Activated T-helper 17 cell treated with anti-CD3 and anti-CD28 coated beads, Interleukin-2, amount 50 U/mL, for 72 hours (primary cell): Measurements from ENCODE around the gene BRD1. TPM values are rescaled to one million over a fixed set of nuclear protein-coding genes. Genes with fewer than 3 reads are reported as not detected.
"Not testable (repeated sequence)": the region's sequence is repeated elsewhere in the genome, so short reads cannot be mapped to it uniquely, and the experiment has no call there.

Experiments used
- ATAC-seq: fragments of 150-1000 bp; cut with Tn5 transposase; replicated peaks from 2 replicates; pipeline ENCODE4 v1.10.0; 2021; ENCODE audit warnings: mild to moderate bottlenecking, moderate library complexity
- H3K27ac Mint-ChIP-seq: one replicate; pipeline ENCODE4 v1.8.0; 2022; ENCODE audit warnings: mixed read lengths
- H3K27me3 Mint-ChIP-seq: one replicate; pipeline ENCODE4 v1.8.0; 2022; ENCODE audit warnings: mixed read lengths
- H3K36me3 Mint-ChIP-seq: one replicate; pipeline ENCODE4 v1.8.0; 2022; ENCODE audit warnings: low read depth, mild to moderate bottlenecking, mixed read lengths
- H3K4me1 Mint-ChIP-seq: one replicate; pipeline ENCODE4 v1.8.0; 2022; ENCODE audit warnings: mixed read lengths
- H3K4me3 Mint-ChIP-seq: one replicate; pipeline ENCODE4 v1.8.0; 2022; ENCODE audit warnings: mild to moderate bottlenecking, mixed read lengths
- H3K9me3 Mint-ChIP-seq: one replicate; pipeline ENCODE4 v1.8.0; 2022; ENCODE audit warnings: mixed read lengths
- total RNA-seq, 2 donors: library from RNA; stranded (reverse); gene quantifications; one replicate each; pipeline ENCODE4 v1.2.3, GENCODE V29; 2022

BRD1 gene
- total RNA-seq, 2 donors from 2014 or later, result 43.4 to 43.8 TPM

DNA sequence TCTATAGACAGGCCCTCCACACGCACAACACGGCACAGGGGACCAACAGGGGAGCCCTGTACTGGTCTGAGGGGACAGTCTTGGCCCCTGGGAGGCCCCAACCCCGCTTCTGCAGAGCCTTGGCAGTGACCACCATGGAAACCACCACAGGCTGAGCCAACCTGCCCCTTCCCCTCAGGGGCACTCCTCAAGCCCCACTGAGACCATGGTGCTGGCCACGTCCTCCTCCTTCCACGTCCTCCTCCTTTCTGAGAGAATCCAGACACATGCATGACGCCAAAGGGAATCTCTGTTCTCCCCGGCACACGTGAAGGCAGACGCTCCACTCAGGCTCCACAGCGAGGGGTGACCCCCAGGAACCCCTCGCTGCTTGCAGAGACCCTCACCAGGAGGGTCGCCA lies 2.7 kb downstream of the BRD1 start:
- peaks cover 78% of the 10 kb centered on the region for H3K36me3 Mint-ChIP-seq

DNA sequence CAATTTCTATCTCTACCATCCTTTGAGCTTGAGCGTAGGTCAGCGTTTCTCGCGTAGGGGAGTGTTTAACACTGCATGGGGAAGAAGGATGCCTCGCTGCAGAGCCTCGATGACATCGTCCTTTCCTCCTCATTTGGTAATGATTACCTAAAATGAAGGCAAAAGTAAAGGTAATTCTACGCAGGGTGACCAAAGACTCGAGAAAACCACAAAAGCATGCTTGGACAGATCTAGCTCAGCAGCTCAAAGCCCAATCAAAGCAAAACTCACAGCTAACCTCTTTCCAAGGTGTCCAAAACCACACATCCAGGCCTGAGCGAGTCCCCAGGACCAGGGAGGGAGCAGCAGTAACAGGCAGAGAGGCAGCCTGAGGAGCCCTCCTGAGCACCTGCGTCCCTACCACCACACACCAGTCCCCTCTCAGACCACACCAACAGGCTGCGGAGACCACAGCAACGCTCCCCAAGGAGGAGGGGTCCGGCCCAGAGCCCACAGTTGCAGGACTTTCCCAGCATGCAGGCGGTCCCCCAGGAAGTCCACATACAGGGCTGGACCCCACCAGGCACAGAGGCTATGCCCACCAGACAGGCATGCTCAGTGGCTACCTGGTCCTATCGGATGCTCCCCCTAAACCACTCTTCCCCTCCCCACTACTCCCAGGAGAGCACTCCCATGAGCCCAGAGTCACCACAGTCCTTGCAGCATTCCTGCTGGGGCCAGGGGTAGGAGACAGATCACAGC lies 3.3 kb downstream of the BRD1 start:
- Mint-ChIP-seq H3K4me1 (peaks cover 23% of the 10 kb centered on the region), H3K27ac (peak overlapping the region; percentile 94), H3K9me3 (no peaks in the 10 kb centered on the region), H3K36me3 (peaks cover 78% of the 10 kb centered on the region), H3K27me3 (no peaks in the 10 kb centered on the region), H3K4me3 (peak overlapping the region; percentile 93)
- no peak for ATAC-seq

More for the DNA sequence above, 2.7 kb downstream of the BRD1 start:
- Mint-ChIP-seq H3K4me1 (peaks cover 23% of the 10 kb centered on the region), H3K4me3 (peak overlapping the region; percentile 93), H3K9me3 (no peaks in the 10 kb centered on the region), H3K27me3 (no peaks in the 10 kb centered on the region), H3K27ac (peak overlapping the region; percentile 94)
- no peak for ATAC-seq

DNA sequence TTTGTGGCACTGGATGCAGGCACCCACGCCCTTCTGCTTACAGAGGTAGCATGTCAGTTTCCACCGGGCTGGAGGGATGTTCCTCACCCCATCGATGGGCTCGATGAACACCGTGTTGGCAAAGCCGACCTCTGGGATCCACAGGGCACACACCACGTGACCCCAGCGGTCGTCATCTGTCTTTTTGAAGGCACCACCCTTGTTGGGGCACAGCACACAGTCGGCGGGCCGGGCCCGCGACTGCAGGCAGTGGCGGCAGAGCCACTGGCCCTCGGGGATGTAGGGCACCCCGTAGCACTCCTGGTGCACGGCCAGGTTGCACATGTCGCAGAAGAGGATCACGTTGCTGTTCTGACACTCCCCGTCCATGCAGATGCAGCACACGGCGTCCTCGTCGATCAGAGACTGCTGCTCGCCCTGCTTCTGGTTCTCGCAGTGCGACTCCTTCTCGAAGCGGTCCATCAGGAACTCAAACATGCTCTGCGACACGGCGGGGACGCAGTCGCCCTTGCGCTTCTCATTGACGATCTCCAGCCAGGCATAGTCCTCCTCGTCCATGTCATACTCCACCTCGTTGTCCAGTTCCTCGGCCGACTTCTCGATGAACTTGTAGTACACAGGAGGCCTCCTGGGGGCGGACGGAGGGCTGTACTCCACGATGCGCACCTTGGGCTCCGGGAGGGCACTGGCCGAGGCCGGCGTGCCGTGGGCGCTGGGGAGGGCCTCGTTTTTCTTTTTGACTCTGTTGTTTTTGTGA lies 4.2 kb downstream of the BRD1 start:
- Mint-ChIP-seq H3K9me3 (no peaks in the 10 kb centered on the region), H3K27me3 (no peaks in the 10 kb centered on the region), H3K4me3 (peak overlapping the region; percentile 93), H3K4me1 (peaks cover 27% of the 10 kb centered on the region), H3K27ac (peak overlapping the region; percentile 9), H3K36me3 (peaks cover 82% of the 10 kb centered on the region)
- no peak for ATAC-seq

DNA sequence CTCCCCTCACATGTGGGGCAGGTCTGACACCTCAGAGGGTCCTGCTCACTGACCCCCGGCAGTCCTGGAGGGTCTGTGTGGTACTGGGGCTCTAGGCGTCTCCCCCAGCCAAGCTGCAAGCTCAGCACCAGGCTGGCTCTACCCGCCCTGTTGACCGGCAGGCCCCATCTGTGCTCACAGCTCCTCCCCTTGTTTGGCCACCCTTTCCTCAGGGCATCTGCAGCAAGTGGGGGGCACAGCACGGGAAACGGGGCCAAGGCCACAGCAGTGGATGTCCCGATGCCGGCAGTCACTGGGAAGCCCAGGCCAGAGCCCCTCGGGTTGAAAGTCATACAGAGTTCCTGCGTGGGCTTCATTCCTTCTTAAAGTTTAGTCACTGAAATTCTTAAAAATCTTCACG lies 5.9 kb downstream of the BRD1 start:
- peaks cover 99% of the 10 kb centered on the region for H3K36me3 Mint-ChIP-seq

DNA sequence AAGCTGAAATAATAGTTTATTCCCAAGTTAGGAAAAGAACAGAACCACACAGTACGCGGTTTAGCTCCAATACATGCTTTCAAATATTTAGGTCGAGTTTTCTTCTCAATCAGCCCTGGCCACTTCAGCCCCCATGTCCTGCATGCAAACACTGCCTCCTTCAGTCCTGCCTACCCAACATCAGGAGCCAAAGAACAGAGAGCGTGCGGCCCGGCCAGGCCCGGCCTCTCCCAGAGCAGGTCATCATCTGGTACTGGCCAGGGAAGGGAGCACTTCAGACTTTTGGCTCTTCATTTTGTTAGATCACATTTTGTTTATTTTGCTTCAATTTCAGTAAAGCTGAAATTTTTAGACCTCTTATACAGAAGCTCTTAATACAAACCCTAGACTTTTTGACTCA lies 6.7 kb downstream of the BRD1 start:
- H3K27me3 Mint-ChIP-seq, result no peaks in the 10 kb centered on the region
- H3K4me3 Mint-ChIP-seq, result no peak overlapping the region
- H3K9me3 Mint-ChIP-seq, result no peaks in the 10 kb centered on the region
- peak overlapping the region; percentile 32 for H3K27ac Mint-ChIP-seq
- H3K36me3 Mint-ChIP-seq, result peaks cover 99% of the 10 kb centered on the region
- ATAC-seq, result no peak
- peaks cover 50% of the 10 kb centered on the region for H3K4me1 Mint-ChIP-seq

More for the DNA sequence above, 5.9 kb downstream of the BRD1 start:
- not testable (repeated sequence) for H3K9me3 Mint-ChIP-seq, H3K27ac Mint-ChIP-seq, ATAC-seq, H3K27me3 Mint-ChIP-seq, H3K4me3 Mint-ChIP-seq
- H3K4me1 Mint-ChIP-seq, result peaks cover 42% of the 10 kb centered on the region

DNA sequence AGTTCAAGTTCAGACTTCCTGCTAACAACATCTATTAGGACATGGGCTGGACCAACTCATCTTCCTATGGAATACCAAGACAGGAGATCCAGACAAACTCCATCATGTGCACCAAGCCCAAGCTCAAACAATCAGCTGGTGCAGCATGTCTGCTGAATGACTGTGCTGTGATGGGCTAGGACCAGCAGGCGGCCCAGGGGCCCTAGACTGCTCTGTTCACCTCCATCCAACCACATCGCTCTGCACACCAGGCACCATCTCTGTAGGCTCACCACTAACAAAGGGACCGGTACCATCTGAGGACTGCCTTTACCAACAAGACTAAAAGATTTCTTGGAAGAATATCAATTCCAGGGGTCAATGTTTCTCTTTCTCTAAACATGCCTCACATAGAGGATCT lies 10.3 kb downstream of the BRD1 start:
- ATAC-seq, result no peak
- no peaks in the 10 kb centered on the region for H3K27me3 Mint-ChIP-seq
- H3K4me1 Mint-ChIP-seq, result peaks cover 44% of the 10 kb centered on the region
- H3K27ac Mint-ChIP-seq, result peak overlapping the region; percentile 64
- H3K9me3 Mint-ChIP-seq, result no peaks in the 10 kb centered on the region
- peaks cover 87% of the 10 kb centered on the region for H3K36me3 Mint-ChIP-seq
- peak overlapping the region; percentile 75 for H3K4me3 Mint-ChIP-seq

DNA sequence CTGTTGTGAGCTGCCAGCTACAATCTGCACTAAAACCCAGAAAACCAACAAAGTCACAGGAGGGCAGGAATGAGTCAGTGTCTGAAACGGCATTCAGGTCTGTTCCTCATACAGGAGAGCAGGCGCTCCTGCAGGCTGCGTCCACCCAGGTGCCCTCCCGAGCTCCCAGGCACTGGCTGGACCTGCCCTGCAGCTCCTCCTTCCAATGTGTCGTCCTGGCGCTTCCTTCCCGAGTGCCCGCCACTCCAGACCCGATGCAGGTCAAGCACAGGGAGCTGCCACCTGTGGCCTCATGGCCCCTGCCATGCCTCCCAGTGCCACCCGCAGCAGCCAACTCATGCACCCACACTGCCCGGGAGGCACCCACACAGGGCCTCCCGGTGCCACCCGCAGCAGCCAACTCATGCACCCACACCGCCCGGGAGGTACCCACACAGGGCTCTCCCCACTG lies 12.0 kb downstream of the BRD1 start:
- Mint-ChIP-seq H3K36me3 (peaks cover 81% of the 10 kb centered on the region), H3K9me3 (no peaks in the 10 kb centered on the region), H3K4me3 (peak overlapping the region; percentile 75), H3K4me1 (peaks cover 49% of the 10 kb centered on the region), H3K27me3 (no peaks in the 10 kb centered on the region), H3K27ac (peak overlapping the region; percentile 64)
- ATAC-seq, result peak; percentile 96

DNA sequence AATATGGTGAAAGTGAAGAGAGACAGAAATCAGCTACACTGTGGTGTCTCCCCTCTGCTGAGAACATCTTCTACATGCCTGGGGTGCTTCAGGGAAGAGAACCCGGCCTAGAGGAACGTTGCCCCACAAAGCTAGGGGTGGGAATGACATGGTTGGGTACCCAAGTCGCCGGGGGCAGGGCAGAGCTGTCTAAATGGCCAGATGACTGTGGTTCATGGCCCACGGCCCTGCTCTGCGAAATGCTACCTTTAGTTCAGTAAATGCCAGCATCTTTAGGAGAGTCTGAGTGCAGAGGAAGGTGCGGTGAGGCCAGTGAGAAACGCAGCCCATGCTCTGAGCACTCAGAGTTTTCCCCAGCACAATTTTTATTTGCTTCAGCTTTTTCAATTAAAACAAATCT lies 12.8 kb downstream of the BRD1 start:
- Mint-ChIP-seq H3K36me3 (peaks cover 77% of the 10 kb centered on the region), H3K27me3 (no peaks in the 10 kb centered on the region), H3K9me3 (no peaks in the 10 kb centered on the region), H3K27ac (no peak overlapping the region), H3K4me3 (peak overlapping the region; percentile 75), H3K4me1 (peaks cover 51% of the 10 kb centered on the region)
- ATAC-seq, result no peak

DNA sequence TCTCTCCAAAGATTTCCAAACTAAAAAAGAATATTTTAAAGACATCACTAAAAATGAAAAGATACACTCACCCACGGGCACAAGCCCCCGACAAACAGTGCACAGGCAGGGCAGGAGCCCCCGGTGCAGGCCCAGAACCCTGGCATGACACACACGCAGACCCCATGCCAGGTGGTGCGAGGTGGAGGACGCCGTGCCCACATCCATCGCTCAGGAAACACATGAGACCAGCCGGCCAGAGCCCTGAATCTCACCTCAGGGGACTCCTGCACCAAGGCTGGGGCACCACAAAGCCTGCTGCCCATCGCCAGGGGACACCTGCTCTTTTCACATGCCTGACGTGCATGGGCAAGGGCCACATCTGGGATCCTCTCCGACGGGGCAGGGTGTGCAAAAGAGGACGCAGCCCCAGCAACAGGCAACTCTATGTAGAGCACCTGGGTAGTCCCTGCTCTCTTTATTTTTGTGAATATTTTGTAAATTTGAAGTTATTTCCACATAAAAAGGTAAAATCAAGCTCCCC lies 13.4 kb downstream of the BRD1 start:
- Mint-ChIP-seq H3K36me3 (peaks cover 74% of the 10 kb centered on the region), H3K27ac (no peak overlapping the region), H3K9me3 (no peaks in the 10 kb centered on the region), H3K4me3 (no peak overlapping the region), H3K27me3 (no peaks in the 10 kb centered on the region), H3K4me1 (peaks cover 56% of the 10 kb centered on the region)
- no peak for ATAC-seq

DNA sequence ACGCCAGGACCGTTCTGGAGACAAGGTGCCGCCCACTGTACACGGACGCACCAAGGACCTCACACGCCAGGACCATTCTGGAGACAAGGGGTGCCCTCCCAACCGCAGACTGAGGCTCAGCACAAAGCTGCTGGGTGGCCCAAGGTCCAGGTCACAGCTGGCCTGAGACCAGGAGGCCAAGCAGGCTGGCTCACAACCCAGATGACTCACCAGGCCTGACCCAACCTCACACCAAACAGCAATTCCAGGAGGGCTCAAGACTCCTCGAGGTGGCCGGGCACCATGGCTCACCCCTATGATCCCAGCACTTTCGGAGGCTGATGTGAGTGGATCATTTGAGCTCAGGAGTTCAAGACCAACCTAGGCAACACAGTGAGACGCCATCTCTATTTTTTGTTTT lies 14.8 kb downstream of the BRD1 start:
- Mint-ChIP-seq H3K36me3 (peaks cover 70% of the 10 kb centered on the region), H3K9me3 (no peaks in the 10 kb centered on the region), H3K27ac (no peak overlapping the region), H3K4me1 (peaks cover 57% of the 10 kb centered on the region), H3K27me3 (no peaks in the 10 kb centered on the region), H3K4me3 (no peak overlapping the region)
- ATAC-seq, result no peak

DNA sequence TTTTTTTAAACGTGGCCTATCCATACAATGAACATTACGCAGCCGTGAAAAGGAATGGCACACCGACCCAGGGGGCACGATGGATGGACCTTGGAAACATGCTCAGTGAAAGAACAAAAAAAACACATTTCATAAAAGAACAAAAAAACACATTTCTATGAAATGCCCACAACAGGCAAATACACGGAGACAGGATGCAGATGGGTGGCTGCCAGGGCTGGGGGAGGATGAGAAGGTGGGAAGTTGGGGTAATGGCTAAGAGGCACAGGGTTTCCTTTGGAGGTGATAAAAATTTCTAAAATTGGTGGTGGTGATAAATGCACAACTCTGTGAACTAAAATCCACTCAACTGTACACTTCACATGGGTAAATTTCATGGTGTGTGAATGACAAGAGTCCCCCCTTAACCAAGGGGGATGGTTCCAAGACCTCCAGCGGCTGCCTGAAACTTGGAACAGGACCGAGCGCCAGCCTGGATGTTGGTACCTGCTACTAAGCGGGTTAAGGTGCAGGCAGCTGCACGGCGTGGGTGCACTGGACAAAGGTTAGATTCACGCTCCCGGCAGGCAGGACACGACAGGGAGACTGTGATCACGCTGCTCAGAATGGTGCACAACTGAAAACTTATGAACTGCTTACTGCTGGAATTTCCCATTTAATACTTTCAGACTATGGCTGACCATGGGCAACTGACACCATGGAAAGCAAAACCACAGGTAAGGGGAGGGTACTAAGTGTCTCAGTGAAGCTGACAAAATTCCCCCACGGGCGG lies 16.5 kb downstream of the BRD1 start:
- ATAC-seq, result no peak
- Mint-ChIP-seq H3K27me3 (no peaks in the 10 kb centered on the region), H3K4me3 (no peak overlapping the region), H3K9me3 (no peaks in the 10 kb centered on the region), H3K4me1 (peaks cover 52% of the 10 kb centered on the region), H3K36me3 (peaks cover 67% of the 10 kb centered on the region), H3K27ac (peak overlapping the region; percentile 36)

DNA sequence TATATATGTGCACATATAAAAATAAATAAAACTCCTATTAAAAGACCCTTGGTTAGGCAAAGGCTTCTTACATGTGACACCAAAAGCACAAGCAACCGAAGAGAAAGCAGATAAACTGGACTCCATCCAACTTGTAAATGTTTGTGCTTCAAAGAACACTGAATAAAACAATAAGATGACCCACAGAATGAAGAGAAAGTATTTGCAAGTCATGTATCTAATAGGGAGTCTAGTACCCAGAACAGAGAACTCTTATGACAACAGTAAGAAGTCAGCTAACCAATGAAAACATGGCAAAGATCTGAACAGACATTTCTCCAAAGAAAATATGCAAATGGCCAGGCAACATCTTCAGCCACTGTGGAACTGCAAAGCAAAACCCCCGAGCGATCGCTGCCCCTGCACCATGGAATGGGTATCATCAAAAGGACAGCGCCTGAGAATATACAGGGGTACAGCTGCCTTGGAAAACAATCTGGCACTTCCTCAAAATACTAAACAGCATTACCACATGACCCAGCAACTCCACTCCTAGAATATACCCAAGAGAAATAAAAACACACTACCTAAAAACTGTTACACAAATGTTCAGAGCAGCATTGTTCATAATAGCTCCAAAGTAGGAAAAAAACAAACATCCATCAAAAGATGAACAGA lies 17.2 kb downstream of the BRD1 start:
- H3K27ac Mint-ChIP-seq, result peak overlapping the region; percentile 36
- no peaks in the 10 kb centered on the region for H3K27me3 Mint-ChIP-seq
- no peaks in the 10 kb centered on the region for H3K9me3 Mint-ChIP-seq
- no peak for ATAC-seq
- H3K4me1 Mint-ChIP-seq, result peaks cover 46% of the 10 kb centered on the region
- peaks cover 64% of the 10 kb centered on the region for H3K36me3 Mint-ChIP-seq
- H3K4me3 Mint-ChIP-seq, result no peak overlapping the region

DNA sequence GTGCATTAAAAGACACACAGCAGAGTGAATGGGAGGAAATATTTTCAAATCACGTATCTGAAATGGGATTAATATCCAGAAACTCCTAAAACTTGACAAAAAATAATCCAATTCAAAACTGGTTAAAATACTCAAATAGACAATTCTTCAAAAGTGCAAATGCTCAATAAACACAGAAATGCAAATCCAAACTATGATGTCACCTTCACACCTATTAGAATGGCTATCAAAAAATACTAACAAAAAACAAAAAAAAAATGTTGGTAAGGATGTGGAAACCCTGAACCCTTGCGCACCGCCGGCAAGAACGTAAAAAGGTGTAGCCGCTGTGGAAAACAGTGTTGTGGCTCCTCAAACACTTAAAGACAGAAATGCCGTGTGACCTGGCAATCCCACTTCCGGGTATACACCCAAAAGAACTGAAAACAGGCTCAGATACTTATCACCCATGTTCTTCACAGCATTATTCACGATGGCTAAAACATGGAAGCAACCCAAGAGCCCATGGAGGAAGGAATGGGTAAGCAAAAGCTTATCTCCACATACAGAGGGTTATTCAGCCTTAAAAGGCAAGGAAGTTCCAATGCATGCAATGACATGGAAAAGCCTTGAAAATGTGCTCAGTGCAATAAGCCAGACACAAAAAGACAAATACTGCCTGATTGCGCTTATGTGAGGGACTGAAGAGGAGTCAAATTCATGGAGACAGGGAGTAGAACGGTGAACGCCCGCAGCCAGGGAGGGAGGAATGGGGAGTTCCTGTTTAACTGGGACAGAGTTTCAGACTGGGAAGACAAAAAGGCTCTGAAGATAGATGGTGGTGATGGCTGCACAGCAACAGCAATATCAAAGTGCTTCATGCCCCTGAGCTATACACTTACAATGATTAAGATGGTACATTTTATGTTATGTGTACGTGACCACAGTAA lies 19.6 kb downstream of the BRD1 start:
- Mint-ChIP-seq H3K27ac (peak overlapping the region; percentile 83), H3K4me3 (peak overlapping the region; percentile 76), H3K4me1 (peaks cover 54% of the 10 kb centered on the region), H3K9me3 (no peaks in the 10 kb centered on the region), H3K27me3 (no peaks in the 10 kb centered on the region), H3K36me3 (peaks cover 69% of the 10 kb centered on the region)
- ATAC-seq, result peak; percentile 87
